ENCODE results near the gene MPIG6B. TPM values are rescaled to one million over a fixed set of nuclear protein-coding genes. Genes with fewer than 3 reads are reported as not detected.

Gene MPIG6B
- total RNA-seq, 1 experiment from 2014 or later = not detected

DNA sequence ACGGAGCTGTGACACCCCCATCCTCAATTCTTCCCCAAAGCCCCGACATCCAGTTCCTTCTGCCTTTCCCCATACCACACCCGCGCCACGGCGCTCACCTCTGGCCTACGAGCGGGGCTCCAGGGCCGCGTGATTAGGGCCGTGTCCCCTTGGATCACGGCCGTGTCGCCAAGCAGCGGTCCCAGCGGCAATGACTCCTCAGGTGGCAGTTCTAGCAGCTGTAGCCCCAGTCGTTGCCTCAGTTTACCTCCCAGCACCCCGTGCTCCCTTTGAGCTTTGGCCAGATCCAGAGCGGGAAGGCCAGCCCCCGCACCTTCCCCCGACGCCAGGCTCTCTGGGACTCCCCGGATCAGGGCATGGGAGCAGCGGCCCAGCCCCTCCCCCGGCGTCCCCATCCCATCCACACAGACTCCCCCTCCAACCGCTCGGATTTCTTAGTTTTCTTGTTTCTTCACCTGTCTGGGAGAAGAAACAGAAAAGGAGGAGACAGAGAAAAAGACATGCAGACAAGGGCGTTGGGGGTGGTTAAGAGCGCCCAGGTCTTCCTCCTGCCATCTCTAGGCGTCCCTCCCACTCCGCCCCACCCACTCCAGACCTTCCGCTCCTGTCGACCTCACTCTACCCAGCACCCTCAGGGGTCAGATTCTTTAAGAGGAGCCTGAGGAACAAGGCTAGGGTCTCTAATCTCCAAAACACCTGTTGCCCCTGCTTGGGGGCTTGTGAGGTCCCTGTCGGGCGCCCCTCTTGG lies 5.8 kb downstream of the MPIG6B start, which contains the start of gene DDAH2:
Gene DDAH2 (minus strand): TSS at position 533 of the 748 bp plus-strand sequence. CDS start 138 bp downstream, at position 395.
- no peaks in the 10 kb centered on the region for H3K9me3 ChIP-seq (ENCODE audit: control insufficient read depth, low read depth, low read length)
- H3K27ac ChIP-seq (ENCODE audit: insufficient read length, low read depth, low read length) = no peak within 1 kb of the TSS
- H2AK5ac ChIP-seq (ENCODE audit: insufficient read length, low read length) = no peak within 1 kb of the TSS
- H3K4me1 ChIP-seq (ENCODE audit: insufficient read depth, low read length) = 0 out of 2 replicates have a peak, but pooled peaks cover under 1% of the 10 kb centered on the region
- H2BK20ac ChIP-seq (ENCODE audit: low read depth, low read length, poor library complexity, severe bottlenecking) = no peak within 1 kb of the TSS
- H3K79me2 ChIP-seq (ENCODE audit: insufficient read depth, low read length) = no peaks in the 10 kb centered on the region
- Mint-ChIP-seq H3K36me3 (ENCODE audit: insufficient read depth in 1 of 3, low read depth in 3 of 3) (peaks cover 37 to 70% (median 64%) of the 10 kb centered on the region in 3 experiments), H3K4me1 (peaks cover 17 to 23% of the 10 kb centered on the region in 2 experiments), H3K9me3 (no peaks in the 10 kb centered on the region; a peak in 2 of 5 replicates), H3K27me3 (ENCODE audit: low read depth) (no peaks in the 10 kb centered on the region), H3K4me3 (peak within 1 kb of the TSS; percentile 83 to 98), H3K27ac (peak within 1 kb of the TSS; percentile 93 to 98 (median 93))
- H3K9ac ChIP-seq (ENCODE audit: extremely low read depth, insufficient read length, low read length) = peak within 1 kb of the TSS; percentile 74
- no peak within 1 kb of the TSS for H4K8ac ChIP-seq (replicated peaks; ENCODE audit: insufficient read length, low read depth, low read length)
- H4K20me1 ChIP-seq (ENCODE audit: control insufficient read depth, insufficient read depth, insufficient read length) = no peaks in the 10 kb centered on the region
- peak within 1 kb of the TSS; percentile 52 for H3K18ac ChIP-seq (ENCODE audit: insufficient read length, low read depth, low read length)
- H3K4ac ChIP-seq (ENCODE audit: low read depth, low read length) = no peak within 1 kb of the TSS
- no CpG with 5 or more reads among the region's 36 CpGs for WGBS (ENCODE audit: extremely low coverage, insufficient read length, low lambda C conversion rate)
- no peak for DNase-seq
- no peak within 1 kb of the TSS for H2BK12ac ChIP-seq (ENCODE audit: insufficient read length, low read depth, low read length)
- no peak within 1 kb of the TSS for H3T11ph ChIP-seq (ENCODE audit: low read length)
- H3K56ac ChIP-seq (ENCODE audit: insufficient read length, low read depth, low read length) = no peak within 1 kb of the TSS
- H3K27me3 ChIP-seq (ENCODE audit: insufficient read depth, low read length) = no peaks in the 10 kb centered on the region
- no peak within 1 kb of the TSS for H2BK5ac ChIP-seq (ENCODE audit: insufficient read length, low read length)
- H4K91ac ChIP-seq (ENCODE audit: insufficient read length, low read depth, low read length) = no peak within 1 kb of the TSS
- TF ChIP-seq, protein P1, sequence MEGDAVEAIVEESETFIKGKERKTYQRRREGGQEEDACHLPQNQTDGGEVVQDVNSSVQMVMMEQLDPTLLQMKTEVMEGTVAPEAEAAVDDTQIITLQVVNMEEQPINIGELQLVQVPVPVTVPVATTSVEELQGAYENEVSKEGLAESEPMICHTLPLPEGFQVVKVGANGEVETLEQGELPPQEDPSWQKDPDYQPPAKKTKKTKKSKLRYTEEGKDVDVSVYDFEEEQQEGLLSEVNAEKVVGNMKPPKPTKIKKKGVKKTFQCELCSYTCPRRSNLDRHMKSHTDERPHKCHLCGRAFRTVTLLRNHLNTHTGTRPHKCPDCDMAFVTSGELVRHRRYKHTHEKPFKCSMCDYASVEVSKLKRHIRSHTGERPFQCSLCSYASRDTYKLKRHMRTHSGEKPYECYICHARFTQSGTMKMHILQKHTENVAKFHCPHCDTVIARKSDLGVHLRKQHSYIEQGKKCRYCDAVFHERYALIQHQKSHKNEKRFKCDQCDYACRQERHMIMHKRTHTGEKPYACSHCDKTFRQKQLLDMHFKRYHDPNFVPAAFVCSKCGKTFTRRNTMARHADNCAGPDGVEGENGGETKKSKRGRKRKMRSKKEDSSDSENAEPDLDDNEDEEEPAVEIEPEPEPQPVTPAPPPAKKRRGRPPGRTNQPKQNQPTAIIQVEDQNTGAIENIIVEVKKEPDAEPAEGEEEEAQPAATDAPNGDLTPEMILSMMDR (conservative IDR thresholded peaks at IDR 0.05) = no peak
- peak within 1 kb of the TSS; percentile 80; the same call in 1 of the 2 replicates for H3K14ac ChIP-seq (ENCODE audit: insufficient read depth, low read length)
- H2BK120ac ChIP-seq (ENCODE audit: low read depth, low read length, poor library complexity, severe bottlenecking) = no peak within 1 kb of the TSS
- no peaks in the 10 kb centered on the region for H3K79me1 ChIP-seq (ENCODE audit: insufficient read depth, low read depth, low read length, poor library complexity, severe bottlenecking)
- no peak within 1 kb of the TSS for H2BK15ac ChIP-seq (ENCODE audit: low read depth, low read length)
- peak within 1 kb of the TSS; percentile 60 for H3K4me2 ChIP-seq (ENCODE audit: insufficient read depth, insufficient read length, low read length)
- H2AFZ ChIP-seq (ENCODE audit: low read length) = no peak within 1 kb of the TSS
- no peak within 1 kb of the TSS for H3K23ac ChIP-seq (ENCODE audit: insufficient read length, low read depth, low read length)
- H3K23me2 ChIP-seq (ENCODE audit: insufficient read length, low read depth, low read length, poor library complexity, severe bottlenecking) = peaks cover 9% of the 10 kb centered on the region
- no peak within 1 kb of the TSS for H4K5ac ChIP-seq (ENCODE audit: insufficient read length, low read depth, low read length)
